Forelimb muscle (tissue), 1 donor: ENCODE data around the gene SH3PXD2A. TPM values are rescaled to one million over a fixed set of nuclear protein-coding genes. Genes with fewer than 3 reads are reported as not detected.
"Not testable (repeated sequence)": the region's sequence is repeated elsewhere in the genome, so short reads cannot be mapped to it uniquely, and the experiment has no call there.

ENCODE experiments used
- DNase-seq: peaks from one replicate; pipeline ENCODE4 v3.0.0-alpha.2; 2013; ENCODE audit warnings: low read depth
- polyA plus RNA-seq: library from polyadenylated mRNA; unstranded; fragments of 120-200 nt; gene quantifications from one replicate; pipeline ENCODE4 v1.2.1, GENCODE V29; 2013; ENCODE audit not compliant: insufficient read length

SH3PXD2A gene
- polyA plus RNA-seq, 1 donor, result 72.7 TPM

DNA sequence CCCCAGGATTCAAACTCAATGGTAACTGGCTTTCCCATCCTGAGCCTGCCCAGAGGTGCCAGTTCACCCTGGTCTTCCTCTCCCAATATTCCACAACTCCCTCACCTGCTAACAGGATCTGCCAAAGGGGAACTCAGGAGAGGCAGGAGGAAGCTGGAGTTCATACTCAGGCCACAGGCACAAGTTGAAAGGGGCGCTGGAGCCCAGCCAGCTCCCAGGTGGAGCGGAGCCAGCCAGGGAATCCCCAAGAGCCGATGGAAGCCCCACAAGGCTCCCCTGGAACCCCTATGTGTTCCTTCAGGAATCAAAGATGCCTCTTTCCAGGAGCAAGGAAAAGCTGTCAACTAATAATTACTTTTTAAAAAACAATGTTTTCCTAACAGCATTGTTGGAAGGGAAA is 63.5 kb downstream of the SH3PXD2A start:
- DNase-seq, result no peak

DNA sequence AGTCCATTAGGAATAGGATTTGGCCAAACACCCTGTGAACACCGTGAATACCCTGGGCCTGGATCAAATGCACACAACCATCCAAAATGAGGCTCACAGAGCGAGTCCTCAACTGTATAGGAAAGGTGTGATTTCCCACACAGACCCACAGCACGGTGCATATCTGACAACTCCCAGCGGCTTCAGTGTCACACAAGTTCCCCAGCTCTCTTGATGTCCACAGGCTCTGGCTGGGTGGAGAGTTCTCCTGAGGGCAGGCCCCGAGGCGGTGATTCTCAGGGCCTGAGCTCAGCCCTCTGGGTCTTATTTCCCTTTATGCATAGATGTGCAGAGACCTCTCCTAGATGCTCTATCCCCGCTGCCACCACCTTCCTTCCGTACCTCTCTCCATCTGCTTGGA is 64.1 kb downstream of the SH3PXD2A start:
- DNase-seq, result no peak

GRCh38 chr10:103790580-103790979 is 64.8 kb downstream of the SH3PXD2A start:
- DNase-seq, result no peak

DNA sequence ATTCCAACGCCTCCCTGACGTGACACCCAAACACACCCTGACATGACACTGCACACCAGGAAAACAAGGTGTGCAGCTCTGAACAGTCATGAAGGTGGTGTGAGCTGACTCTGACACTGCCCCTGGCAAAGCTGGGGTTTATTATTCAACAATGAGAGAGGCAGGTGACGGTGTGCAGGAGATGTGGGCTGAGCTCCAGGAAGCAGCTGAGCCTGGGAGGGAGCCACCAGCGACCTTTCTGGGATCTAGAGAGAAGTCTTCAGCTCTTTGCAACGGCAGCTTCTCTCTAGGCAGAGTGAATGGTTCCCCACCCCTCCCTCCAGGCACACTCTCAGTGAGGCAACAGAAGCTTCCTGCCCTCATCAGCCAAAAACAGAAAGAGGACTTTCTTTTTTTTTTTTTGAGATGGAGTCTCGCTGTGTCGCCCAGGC is 65.6 kb downstream of the SH3PXD2A start:
- no peak for DNase-seq

GRCh38 chr10:103789161-103789560 is 66.2 kb downstream of the SH3PXD2A start:
- DNase-seq, result no peak

- DNase-seq, result no peak
Observed at GRCh38 chr10:103787331-103787730, 68.0 kb downstream of the SH3PXD2A start.

DNA sequence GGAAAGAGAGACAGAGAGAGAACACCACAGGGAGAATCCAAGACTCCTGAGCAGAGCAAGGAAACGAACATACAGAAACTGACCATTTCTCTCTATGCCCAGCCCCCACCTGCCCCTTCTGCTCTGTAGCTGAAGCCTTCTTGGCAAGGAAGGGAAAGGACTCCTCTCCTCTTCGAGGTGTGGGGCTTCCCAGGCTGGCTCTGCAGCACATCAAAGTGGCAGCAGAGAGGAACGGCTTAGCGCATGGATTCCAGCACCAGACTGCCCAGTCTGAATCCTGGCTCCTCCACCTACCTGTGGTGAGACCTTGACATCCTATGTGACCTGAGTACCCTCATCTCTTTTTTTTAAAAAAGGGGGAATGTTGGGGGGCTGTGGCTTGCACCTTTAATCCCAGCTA is 69.4 kb downstream of the SH3PXD2A start:
- DNase-seq, result no peak

DNA sequence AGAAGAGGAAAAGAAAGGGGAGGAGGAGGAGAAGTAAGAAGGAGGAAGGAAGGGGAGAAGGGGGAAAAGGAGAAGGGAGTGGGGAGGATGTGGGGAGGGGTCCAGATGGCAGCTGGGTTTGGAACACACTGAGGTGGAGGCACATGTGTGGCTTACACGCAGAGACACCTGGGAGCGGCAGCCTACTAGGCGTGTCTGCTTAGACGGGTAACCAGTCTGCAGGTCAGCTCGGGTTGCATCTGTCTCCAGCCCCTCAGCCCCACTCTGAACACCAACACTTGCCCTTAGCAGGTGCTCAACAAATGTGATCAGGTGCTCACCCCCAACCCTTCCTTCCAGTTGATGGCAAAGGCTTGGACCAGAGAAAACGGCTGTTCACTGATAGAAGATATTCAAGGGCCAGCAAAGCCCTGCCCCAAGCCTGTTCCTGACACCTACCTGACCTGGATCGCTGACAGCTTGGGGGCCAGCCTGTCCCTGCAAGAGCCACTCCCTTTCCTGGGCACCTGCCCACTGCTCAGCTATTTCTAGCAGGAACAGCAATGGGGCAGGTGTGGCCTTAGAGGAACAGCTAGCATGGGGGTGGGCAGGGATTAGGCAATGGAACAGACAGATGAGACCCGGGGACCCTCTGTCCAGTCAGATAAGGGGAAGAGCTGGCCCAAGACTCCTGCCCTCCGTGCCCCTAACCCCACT is 70.5 kb downstream of the SH3PXD2A start:
- no peak for DNase-seq

DNA sequence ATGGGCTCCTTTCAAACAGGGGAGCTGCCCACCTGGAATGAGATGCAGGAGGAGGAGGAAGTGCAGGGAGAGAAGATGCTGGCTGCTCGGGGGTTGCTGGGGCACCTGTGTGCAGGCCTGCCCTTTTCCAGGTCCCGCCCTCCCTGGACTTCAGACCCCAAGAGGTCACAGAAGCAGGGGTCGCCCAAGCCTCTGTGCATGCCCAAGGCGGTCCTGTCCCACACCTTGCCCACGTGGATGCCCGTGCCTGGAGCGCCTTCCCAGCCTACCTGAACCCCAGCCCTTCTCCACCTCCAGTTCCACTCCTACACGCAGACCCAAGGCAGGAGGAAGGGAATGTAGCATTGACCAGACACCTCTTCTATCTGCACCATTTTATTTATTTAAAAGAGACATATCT is 71.3 kb downstream of the SH3PXD2A start:
- no peak for DNase-seq

DNA sequence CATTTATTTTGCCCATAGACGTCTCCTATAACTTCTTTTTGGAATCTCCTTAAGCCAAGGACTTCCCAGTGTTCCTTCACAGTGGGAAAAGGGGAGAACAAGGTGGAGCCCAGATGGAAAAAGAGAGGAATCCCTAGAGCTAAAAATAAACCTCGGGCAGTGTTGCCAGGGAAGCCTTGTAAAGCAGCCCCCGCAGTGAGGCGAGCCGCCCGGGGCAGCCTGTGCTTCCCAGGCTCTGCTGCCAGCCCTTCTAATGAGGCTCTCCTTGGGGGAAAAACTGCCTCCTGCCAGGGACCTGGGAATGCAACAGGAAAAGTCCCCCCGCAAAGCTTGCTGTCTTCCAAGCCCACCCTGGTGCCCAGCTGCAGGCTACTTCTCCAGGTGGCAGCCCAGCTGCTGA is 71.7 kb downstream of the SH3PXD2A start:
- DNase-seq, result no peak

- DNase-seq, result no peak
Observed at GRCh38 chr10:103781329-103782061, 73.9 kb downstream of the SH3PXD2A start.

- no peak for DNase-seq
Observed at GRCh38 chr10:103780242-103781149, 74.9 kb downstream of the SH3PXD2A start.

- DNase-seq, result no peak
Observed at GRCh38 chr10:103778358-103779139, 76.8 kb downstream of the SH3PXD2A start.

DNA sequence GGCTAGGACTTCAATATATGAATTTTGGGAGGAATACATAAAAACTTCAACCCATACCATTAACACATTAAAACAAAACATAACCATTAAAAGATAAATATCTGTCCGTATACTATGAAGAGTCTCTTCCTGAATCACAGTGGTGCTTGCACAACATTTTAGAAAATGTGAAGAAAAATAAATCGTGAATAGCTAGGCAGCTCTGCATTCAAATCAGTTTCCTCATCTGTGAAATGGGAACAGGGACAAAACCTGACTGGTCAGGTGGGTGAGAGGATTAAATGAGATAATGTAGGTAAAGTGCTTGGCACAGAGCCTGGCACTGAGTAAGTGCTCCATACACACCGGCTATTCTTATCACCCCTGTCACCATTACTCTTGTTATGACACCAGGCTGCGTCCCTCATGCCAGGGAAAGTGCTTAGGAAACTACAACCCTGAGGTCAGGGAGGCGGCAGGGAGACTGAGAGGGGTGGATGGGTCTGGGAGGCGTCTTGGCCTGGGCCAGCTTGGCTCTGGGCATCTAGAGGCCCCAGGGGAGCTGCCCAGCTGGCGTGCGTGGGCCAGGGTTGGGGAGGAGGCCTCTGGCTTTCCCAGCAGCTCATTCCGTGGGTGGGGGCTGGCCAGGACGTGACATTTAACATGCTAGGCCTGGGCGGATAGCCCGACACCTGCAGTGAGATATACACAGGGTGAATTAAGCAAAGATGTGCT is 78.3 kb downstream of the SH3PXD2A start:
- DNase-seq, result no peak

DNA sequence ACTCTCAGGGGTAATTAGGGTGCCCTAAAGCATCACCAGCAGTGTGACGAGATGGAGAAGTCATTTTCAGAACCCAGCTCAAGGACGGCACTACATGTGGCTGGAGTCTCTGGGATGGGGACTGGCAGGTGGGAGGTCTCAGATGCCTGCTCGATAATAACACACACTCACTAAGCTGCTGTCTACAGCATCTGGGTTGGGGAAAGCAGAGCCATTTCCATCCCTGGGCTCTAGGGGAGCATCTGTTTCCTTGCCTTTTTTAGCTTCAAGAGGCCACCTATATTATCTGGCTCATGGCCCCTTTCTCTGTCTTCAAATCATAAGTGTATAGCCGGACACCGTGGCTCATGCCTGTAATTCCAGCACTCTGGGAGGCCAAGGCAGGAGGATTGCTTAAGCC is 79.6 kb downstream of the SH3PXD2A start:
- no peak for DNase-seq

GRCh38 chr10:103772846-103773245 is 82.5 kb downstream of the SH3PXD2A start:
- not testable (repeated sequence) for DNase-seq

- no peak for DNase-seq
Observed at GRCh38 chr10:103772096-103772845, 83.1 kb downstream of the SH3PXD2A start.

DNA sequence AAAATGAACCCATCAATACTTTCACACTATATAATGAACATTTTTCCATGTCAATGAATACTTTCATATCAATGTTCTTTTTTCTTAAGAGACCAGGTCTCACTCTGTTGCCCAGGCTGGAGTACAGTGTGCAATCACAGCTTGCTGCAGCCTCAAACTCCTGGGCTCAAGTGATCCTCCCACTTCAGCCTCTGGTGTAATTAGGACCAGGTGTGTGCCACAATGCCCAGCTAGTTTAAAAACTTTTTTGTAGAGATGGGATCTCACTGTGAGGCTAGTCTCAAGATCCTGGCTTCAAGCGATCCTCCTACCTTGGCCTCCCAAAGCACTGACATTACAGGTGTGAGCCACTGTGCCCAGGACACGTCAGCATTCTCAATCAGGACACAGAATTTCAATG is 85.2 kb downstream of the SH3PXD2A start:
- no peak for DNase-seq

GRCh38 chr10:103769176-103769575 is 86.2 kb downstream of the SH3PXD2A start:
- DNase-seq, result no peak

GRCh38 chr10:103768345-103768744 is 87.0 kb downstream of the SH3PXD2A start:
- no peak for DNase-seq
